ENCODE data around the gene TRIM16. TPM values are rescaled to one million over a fixed set of nuclear protein-coding genes. Genes with fewer than 3 reads are reported as not detected.
"Not testable (repeated sequence)": the region's sequence is repeated elsewhere in the genome, so short reads cannot be mapped to it uniquely, and the experiment has no call there.

TRIM16 gene
- total and polyA plus RNA-seq, 7 experiments from 2014 or later, result 2.0 to 23.9 (median 7.4) TPM

DNA sequence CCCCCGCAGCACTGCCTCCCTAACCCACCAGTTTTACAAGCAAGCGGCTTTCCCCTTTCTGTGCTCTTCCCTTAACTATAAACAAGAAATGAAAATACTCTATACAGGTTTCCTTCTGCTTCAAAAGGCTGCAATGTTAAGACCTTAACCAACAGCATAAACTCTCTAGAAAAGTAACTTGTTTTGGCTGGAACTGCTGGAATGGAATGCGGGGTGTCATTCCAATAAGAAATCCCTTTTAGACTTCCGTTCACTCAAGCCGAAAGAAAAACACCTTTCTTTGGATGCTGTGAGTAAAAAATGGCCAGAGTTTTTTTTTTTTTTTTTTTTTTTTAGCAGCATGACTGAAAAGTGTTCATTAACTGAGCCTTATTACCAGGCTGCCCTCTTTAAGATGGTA is 92.1 kb downstream of the TRIM16 start:
- H3K4me3 Mint-ChIP-seq; H3K27me3 ChIP-seq (ENCODE audit: control insufficient read depth in 2 of 2, insufficient read depth in 2 of 2, low read length in 2 of 2); H3K9me3 Mint-ChIP-seq; POLR2A ChIA-PET; intact Hi-C loops (cut with micrococcal nuclease); H3K4me3 ChIP-seq (ENCODE audit: low read length); H3K27ac ChIP-seq (ENCODE audit: low read depth, low read length); ATAC-seq; CTCF ChIA-PET; H3K36me3 ChIP-seq (ENCODE audit: control insufficient read depth in 2 of 3, insufficient read depth in 3 of 3, low read length in 3 of 3); H3K4me1 ChIP-seq (ENCODE audit: control insufficient read depth in 2 of 2, insufficient read depth in 2 of 2, low read length in 2 of 2); H3K36me3 Mint-ChIP-seq; DNase-seq; H3K9me3 ChIP-seq (ENCODE audit: control insufficient read depth in 2 of 3, low read length in 3 of 3): not testable (repeated sequence)
- Mint-ChIP-seq H3K27ac (peak overlapping the region in 1 of 9 donors; percentile 50), H3K4me1 (peaks cover 0 to 35% (median 22%) of the 10 kb centered on the region in 7 donors), H3K27me3 (peaks cover 0 to 12% (median 8%) of the 10 kb centered on the region in 5 donors)

DNA sequence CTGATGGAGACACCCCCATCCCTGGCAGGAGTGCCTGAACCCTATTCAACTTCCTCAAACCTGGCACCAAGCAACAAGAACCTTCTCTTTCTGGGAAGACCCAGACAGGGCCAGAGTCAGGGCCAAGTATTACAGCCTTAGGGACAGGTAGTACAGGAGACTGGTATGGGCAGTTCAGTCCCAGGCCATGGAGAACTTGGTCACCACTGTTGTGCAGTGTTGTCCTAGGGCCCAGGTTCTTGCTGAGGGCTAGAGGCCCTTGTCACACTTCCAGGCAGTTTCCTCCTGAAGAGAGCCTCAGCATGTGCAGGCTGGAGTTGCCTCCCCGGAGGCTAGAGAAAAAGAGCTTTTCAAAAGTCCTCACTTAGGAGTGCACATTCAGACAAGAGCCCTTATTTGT is 93.3 kb downstream of the TRIM16 start:
- H3K4me3 ChIP-seq (ENCODE audit: low read length); H3K27me3 ChIP-seq (ENCODE audit: control insufficient read depth in 2 of 2, insufficient read depth in 2 of 2, low read length in 2 of 2); DNase-seq; H3K9me3 ChIP-seq (ENCODE audit: control insufficient read depth in 2 of 3, low read length in 3 of 3); H3K9me3 Mint-ChIP-seq; H3K27ac ChIP-seq (ENCODE audit: low read depth, low read length); H3K36me3 ChIP-seq (ENCODE audit: control insufficient read depth in 2 of 3, insufficient read depth in 3 of 3, low read length in 3 of 3); intact Hi-C loops (cut with micrococcal nuclease); POLR2A ChIA-PET; CTCF ChIA-PET; ATAC-seq; H3K4me1 ChIP-seq (ENCODE audit: control insufficient read depth in 2 of 2, insufficient read depth in 2 of 2, low read length in 2 of 2): not testable (repeated sequence)
- Mint-ChIP-seq H3K27ac (peak overlapping the region in 2 of 9 donors; percentile 48 to 52), H3K4me1 (peaks cover 0 to 38% (median 22%) of the 10 kb centered on the region in 7 donors), H3K36me3 (peaks cover 0 to 12% (median 0%) of the 10 kb centered on the region in 5 donors), H3K4me3 (peak overlapping the region in 3 of 10 donors; percentile 26 to 56 (median 43)), H3K27me3 (peaks cover 0 to 17% (median 8%) of the 10 kb centered on the region in 5 donors)

DNA sequence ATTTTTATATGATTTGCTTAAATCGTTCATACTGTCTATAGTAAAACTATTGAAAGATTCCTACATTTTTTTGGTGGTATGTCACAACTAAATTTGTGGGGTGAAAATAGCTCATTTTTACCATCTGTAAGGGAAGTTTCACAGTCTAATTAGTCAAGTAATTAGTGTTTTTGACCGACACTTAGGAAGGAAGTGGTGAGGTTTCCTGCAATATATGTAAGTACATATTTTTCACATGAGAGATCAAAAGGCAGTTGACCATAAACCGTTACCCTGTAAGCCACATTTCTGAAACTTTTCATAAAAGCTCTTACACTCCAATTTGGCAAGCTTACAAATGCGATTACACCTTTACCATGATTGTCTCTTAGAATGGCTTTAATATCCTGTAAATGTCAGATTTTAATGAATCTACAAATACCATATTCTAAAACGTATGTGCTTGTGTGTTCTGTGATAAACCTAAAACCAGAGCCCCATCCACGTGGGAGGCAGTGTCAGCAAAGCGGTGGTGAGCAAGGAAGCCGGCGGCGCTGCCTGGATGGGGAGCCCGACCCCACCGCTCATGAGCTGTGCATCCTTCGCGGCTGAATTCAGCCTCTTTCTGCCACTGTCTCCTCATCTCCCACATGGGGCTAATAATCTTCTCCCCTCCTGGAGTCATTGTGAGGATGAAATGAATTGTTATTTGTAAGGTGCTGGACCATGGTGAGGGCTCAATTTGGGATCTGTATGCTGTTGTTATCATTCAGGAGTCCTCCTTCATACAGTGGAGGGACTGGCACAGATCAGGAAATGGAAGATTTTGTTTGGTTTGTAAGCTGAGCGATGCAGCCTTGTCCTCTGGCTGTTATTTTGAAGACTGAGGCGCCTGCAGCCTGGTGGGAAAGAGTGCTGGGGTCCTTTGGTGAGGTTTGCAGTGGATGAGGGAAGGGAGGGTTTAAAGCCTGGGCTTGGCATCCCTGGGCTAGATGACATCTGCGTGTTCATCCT is 94.3 kb downstream of the TRIM16 start:
- peaks cover 0 to 12% (median 0%) of the 10 kb centered on the region in 5 donors for H3K36me3 Mint-ChIP-seq
- DNase-seq (peak in 2 of 9 donors; percentile 2 to 24), ATAC-seq (peak; percentile 63)
- H3K27ac ChIP-seq (ENCODE audit: low read depth, low read length); H3K27me3 ChIP-seq (ENCODE audit: control insufficient read depth in 2 of 2, insufficient read depth in 2 of 2, low read length in 2 of 2); CTCF ChIA-PET; H3K4me1 ChIP-seq (ENCODE audit: control insufficient read depth in 2 of 2, insufficient read depth in 2 of 2, low read length in 2 of 2); intact Hi-C loops (cut with micrococcal nuclease); H3K9me3 Mint-ChIP-seq; H3K9me3 ChIP-seq (ENCODE audit: control insufficient read depth in 2 of 3, low read length in 3 of 3); H3K4me3 ChIP-seq (ENCODE audit: low read length); POLR2A ChIA-PET; H3K36me3 ChIP-seq (ENCODE audit: control insufficient read depth in 2 of 3, insufficient read depth in 3 of 3, low read length in 3 of 3): not testable (repeated sequence)
- peak overlapping the region in 2 of 9 donors; percentile 48 to 88 for H3K27ac Mint-ChIP-seq
- peaks cover 0 to 17% (median 8%) of the 10 kb centered on the region in 5 donors for H3K27me3 Mint-ChIP-seq
- H3K4me1 Mint-ChIP-seq, result peaks cover 0 to 38% (median 22%) of the 10 kb centered on the region in 7 donors
- peak overlapping the region in 8 of 10 donors; percentile 43 to 85 (median 53) for H3K4me3 Mint-ChIP-seq

DNA sequence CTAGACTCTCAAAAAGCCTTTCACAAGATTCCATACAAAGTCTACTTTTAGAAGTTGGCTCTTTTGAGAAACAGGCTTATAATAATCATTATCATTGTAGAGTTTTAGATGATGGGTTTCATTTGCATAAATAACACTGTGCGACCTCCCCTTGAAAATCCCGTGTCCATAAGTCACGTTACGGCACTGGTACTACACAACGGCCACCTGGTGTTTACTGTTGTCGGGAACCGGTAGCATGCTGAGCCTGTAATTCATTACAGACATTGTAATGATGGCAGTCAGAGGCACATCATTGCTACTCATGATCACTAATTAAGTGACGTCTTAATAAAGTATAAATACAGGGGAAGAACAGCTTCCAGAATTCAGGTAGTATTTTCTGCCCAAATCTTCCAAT is 96.1 kb downstream of the TRIM16 start:
- H3K9me3 Mint-ChIP-seq; DNase-seq; H3K9me3 ChIP-seq (ENCODE audit: control insufficient read depth in 2 of 3, low read length in 3 of 3); POLR2A ChIA-PET; CTCF ChIA-PET; intact Hi-C loops (cut with micrococcal nuclease); H3K27me3 ChIP-seq (ENCODE audit: control insufficient read depth in 2 of 2, insufficient read depth in 2 of 2, low read length in 2 of 2); H3K36me3 ChIP-seq (ENCODE audit: control insufficient read depth in 2 of 3, insufficient read depth in 3 of 3, low read length in 3 of 3); ATAC-seq; H3K27ac ChIP-seq (ENCODE audit: low read depth, low read length); H3K4me1 ChIP-seq (ENCODE audit: control insufficient read depth in 2 of 2, insufficient read depth in 2 of 2, low read length in 2 of 2); H3K4me3 ChIP-seq (ENCODE audit: low read length); H3K27ac Mint-ChIP-seq: not testable (repeated sequence)
- Mint-ChIP-seq H3K27me3 (peaks cover 0 to 16% (median 8%) of the 10 kb centered on the region in 5 donors), H3K4me1 (peaks cover 0 to 35% (median 22%) of the 10 kb centered on the region in 7 donors), H3K4me3 (peak overlapping the region in 1 of 10 donors; percentile 33), H3K36me3 (peaks cover 0 to 12% (median 0%) of the 10 kb centered on the region in 5 donors)

DNA sequence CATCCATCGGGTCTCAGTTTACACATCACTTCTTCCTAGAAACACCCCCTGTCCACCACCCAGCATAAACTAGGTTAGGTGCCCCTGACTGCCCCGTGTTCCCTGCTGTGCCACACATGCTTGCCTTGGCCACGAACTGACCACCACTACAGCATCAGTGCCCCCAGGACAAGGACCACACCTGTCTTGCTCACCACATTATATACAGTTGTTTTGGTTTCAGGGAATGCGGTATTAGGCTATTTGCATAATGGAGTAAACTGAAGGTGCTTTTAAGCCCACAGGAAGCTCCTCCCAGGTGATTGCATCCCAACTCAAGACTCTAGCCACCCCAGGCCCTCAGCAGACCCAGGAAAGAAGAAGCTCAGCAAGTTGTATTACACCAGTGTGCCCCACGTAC is 100.8 kb downstream of the TRIM16 start:
- H3K27me3 ChIP-seq (ENCODE audit: control insufficient read depth in 2 of 2, insufficient read depth in 2 of 2, low read length in 2 of 2); DNase-seq; H3K27ac Mint-ChIP-seq; CTCF ChIA-PET; H3K4me3 ChIP-seq (ENCODE audit: low read length); H3K4me3 Mint-ChIP-seq; H3K9me3 ChIP-seq (ENCODE audit: control insufficient read depth in 2 of 3, low read length in 3 of 3); H3K4me1 Mint-ChIP-seq; intact Hi-C loops (cut with micrococcal nuclease); H3K4me1 ChIP-seq (ENCODE audit: control insufficient read depth in 2 of 2, insufficient read depth in 2 of 2, low read length in 2 of 2); H3K27ac ChIP-seq (ENCODE audit: low read depth, low read length); ATAC-seq; H3K36me3 ChIP-seq (ENCODE audit: control insufficient read depth in 2 of 3, insufficient read depth in 3 of 3, low read length in 3 of 3); POLR2A ChIA-PET: not testable (repeated sequence)
- Mint-ChIP-seq H3K27me3 (peaks cover 0 to 13% (median 9%) of the 10 kb centered on the region in 5 donors), H3K9me3 (peaks cover 0 to 11% (median 0%) of the 10 kb centered on the region in 11 donors), H3K36me3 (peaks cover 0 to 14% (median 0%) of the 10 kb centered on the region in 5 donors)

DNA sequence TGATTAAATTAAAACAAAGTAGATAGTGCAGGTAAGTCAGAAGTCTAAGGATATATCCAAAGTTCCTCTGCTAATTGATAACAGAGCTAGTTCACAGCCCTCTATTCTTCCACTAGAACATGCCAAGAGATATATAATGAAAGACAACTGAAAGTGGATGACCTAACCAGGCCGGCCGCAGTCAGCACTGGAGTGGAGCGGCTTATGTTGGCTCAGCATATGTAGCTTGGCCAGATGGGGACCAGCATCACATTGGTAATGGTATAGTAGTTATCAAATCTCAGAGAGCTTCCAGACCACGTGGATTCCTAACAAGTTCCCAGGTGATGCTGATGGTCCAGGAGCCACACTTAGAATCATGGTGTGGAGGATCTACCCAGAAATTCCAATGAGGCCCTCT is 102.6 kb downstream of the TRIM16 start:
- DNase-seq; H3K9me3 Mint-ChIP-seq; H3K4me1 ChIP-seq (ENCODE audit: control insufficient read depth in 2 of 2, insufficient read depth in 2 of 2, low read length in 2 of 2); H3K4me3 ChIP-seq (ENCODE audit: low read length); POLR2A ChIA-PET; CTCF ChIA-PET; H3K36me3 Mint-ChIP-seq; H3K27ac ChIP-seq (ENCODE audit: low read depth, low read length); intact Hi-C loops (cut with micrococcal nuclease); H3K27ac Mint-ChIP-seq; H3K36me3 ChIP-seq (ENCODE audit: control insufficient read depth in 2 of 3, insufficient read depth in 3 of 3, low read length in 3 of 3); H3K4me3 Mint-ChIP-seq; H3K9me3 ChIP-seq (ENCODE audit: control insufficient read depth in 2 of 3, low read length in 3 of 3); ATAC-seq; H3K4me1 Mint-ChIP-seq; H3K27me3 ChIP-seq (ENCODE audit: control insufficient read depth in 2 of 2, insufficient read depth in 2 of 2, low read length in 2 of 2): not testable (repeated sequence)
- peaks cover 0 to 14% (median 2%) of the 10 kb centered on the region in 5 donors for H3K27me3 Mint-ChIP-seq

All from naive thymus-derived CD4-positive, alpha-beta T cell (primary cell).